CD4-positive, alpha-beta T cell treated with Interleukin-6 at 100 ng/mL for 8 hours (primary cell): Measurements from ENCODE around the gene NLRC5.
"Not testable (repeated sequence)": the region's sequence is repeated elsewhere in the genome, so short reads cannot be mapped to it uniquely, and the experiment has no call there.

Experiments used
- DNase-seq: peaks from one replicate; pipeline ENCODE4 v3.0.0-alpha.2; 2020; ENCODE audit warnings: mixed read lengths, low spot score

The NLRC5 gene

GRCh38 chr16:56983211-56983751 is 6.1 kb upstream of the NLRC5 start:
- no peak for DNase-seq

DNA sequence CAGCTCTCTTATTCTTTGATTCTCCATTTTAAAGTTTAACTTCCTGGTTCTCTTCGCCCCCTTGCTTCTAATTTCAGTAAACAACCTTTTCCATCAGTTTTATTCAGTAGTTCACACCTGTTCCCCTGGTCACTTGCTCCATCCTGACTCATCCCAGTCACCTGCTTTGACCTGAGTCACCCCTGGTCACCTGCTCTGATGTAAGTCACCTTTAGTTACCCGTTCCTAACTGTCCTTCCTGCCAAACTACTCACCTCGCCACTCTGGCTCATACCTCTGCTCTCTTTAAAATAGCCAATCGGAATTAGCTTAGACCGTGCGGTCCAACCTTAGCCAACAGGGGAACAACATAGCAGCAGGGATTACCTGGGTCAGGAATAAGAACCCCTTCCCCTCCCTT is 4.7 kb upstream of the NLRC5 start:
- no peak for DNase-seq

- no peak for DNase-seq
Observed at GRCh38 chr16:56985288-56985961, 3.9 kb upstream of the NLRC5 start.

- DNase-seq, result no peak
Observed at GRCh38 chr16:56985962-56986360, 3.4 kb upstream of the NLRC5 start.

DNA sequence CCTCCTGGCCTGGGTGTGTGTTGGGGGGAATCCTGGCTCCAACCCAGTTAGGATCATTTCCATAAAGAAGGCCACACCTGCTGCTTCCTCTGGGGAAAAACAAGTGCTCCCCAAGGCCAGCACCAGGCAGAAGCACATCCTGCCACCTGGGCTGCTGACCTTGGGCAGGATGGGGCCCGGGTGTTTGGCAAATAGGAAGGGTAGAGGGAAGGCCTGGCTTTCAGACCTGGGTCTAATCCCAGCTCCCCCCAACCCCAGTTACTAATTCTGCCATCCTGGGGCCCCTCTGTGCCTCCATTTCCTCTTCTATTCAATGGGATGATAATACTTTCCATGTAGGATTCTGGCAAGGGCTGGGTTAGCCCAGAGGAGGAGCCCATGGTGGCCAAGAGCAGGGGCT is 3.0 kb upstream of the NLRC5 start:
- DNase-seq, result no peak

GRCh38 chr16:56986908-56987307 is 2.4 kb upstream of the NLRC5 start:
- not testable (repeated sequence) for DNase-seq

GRCh38 chr16:56987692-56988091 is 1.7 kb upstream of the NLRC5 start:
- DNase-seq, result no peak

DNA sequence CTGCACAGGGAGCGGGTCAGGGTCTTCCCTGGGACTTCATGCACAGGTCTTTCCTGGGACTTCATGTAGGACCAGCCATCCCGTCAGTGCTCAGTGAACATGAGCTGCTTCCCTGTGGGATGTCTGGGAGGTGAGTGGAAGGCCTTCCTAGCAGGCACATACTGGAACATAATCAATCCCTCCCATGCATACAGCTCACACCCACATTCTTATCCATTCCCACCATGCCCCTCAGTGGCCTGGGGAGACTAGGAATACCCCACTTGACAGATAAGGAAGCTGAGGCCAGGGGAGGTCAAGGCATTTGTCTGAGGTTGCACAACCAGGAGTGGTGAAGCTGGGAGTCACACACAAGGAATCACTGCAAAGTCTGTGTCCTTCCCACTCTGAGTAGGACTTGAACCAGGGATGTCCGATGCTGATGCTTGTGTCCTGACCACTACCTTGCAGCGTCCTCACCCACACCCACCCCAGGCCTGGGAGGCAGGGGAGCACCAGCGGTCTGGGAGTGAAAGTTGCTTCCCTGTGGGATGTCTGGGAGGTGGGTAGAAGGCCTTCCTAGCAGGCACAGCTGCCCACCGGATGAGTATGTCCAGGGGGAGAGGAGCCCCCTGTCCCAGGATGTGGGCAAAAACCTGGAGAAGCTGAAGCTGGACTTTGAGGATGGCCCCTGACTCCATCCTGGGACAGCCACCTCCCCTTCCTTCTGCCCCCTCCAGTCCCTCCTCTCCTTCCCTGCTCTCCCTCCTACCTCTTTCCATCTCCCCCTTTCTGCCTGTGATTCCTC is 1.0 kb upstream of the NLRC5 start:
- DNase-seq, result no peak

DNA sequence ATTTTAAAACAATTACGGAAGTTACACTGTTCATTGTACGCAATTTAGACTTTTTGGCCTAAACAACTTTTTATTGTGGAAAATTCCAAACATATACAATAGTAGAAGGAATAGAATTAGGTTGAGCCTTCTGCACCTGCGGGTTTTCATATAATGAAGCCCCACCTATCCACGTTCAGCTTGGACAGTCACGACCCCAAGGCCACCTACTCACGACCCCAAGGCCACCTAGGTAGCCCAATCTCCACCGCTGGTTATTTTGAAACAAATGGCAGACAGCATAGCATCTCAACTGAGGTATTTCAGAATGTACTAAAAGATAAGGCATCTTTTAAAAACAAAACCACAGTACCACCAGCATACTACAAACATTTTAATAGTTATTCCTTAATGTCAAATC is 631 bp downstream of the NLRC5 start:
- DNase-seq, result no peak

GRCh38 chr16:56990407-56991286 is 1.3 kb downstream of the NLRC5 start:
- DNase-seq, result no peak

DNA sequence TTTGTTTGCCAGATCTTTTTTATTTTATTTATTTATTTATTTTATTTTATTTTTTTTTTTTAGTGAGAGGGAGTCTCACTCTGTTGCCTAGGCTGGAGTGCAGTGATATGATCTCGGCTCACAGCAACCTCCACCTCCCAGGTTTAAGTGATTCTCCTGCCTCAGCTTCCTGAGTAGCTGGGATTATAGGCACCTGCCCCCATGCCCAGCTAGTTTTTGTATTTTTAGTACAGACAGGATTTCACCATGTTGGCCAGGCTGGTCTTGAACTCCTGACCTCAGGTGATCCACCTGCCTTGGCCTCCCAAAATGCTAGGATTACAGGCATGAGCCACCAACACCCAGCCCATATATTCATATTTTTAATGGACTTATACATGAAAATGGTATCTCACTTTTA is 3.1 kb downstream of the NLRC5 start:
- DNase-seq, result not testable (repeated sequence)

DNA sequence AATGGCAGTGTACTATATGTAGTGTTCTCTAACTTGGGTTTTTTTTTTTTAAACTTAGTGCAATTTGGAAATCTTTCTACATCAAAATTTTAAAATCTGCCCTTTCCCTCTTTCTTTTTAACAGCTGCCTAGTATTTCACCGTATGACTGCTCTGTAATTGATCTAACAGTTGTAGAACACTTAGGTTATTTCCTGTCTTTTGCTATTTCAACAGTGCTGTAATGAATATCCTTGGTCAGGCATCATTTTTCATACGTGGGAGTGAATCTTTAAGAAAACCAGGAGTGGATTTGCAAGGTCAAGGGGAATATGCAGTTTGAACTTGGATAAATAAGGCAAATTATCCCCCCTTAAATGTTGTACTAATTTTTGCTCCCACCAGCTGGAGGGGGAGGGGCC is 3.8 kb downstream of the NLRC5 start:
- no peak for DNase-seq

DNA sequence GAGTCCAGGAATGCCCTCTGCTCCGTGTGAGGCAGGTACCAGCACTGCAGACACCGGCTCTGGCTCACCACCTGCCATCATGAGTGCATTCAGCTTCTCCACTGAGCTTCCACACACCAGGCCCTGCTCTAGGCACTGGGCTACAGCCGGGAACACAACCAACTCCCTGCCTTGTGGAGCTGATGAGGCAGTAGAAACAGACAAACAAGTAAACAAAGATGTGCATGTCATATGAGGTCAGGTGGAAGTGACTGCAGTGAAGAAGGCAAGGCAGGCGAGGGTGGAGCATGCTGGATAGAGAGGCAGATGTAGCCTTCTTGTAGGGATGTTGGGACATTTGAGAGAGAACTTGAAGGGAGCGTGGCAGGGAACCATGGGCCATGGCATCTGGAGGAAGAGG is 5.0 kb downstream of the NLRC5 start:
- DNase-seq, result no peak

GRCh38 chr16:56995136-56995805 is 5.9 kb downstream of the NLRC5 start:
- no peak for DNase-seq

GRCh38 chr16:56997264-56997663 is 7.9 kb downstream of the NLRC5 start:
- DNase-seq, result no peak

- DNase-seq, result no peak
Observed at GRCh38 chr16:56997931-56998330, 8.6 kb downstream of the NLRC5 start.

- DNase-seq, result no peak
Observed at GRCh38 chr16:56998352-56998751, 9.0 kb downstream of the NLRC5 start.

GRCh38 chr16:56998861-56999260 is 9.5 kb downstream of the NLRC5 start:
- DNase-seq, result no peak

DNA sequence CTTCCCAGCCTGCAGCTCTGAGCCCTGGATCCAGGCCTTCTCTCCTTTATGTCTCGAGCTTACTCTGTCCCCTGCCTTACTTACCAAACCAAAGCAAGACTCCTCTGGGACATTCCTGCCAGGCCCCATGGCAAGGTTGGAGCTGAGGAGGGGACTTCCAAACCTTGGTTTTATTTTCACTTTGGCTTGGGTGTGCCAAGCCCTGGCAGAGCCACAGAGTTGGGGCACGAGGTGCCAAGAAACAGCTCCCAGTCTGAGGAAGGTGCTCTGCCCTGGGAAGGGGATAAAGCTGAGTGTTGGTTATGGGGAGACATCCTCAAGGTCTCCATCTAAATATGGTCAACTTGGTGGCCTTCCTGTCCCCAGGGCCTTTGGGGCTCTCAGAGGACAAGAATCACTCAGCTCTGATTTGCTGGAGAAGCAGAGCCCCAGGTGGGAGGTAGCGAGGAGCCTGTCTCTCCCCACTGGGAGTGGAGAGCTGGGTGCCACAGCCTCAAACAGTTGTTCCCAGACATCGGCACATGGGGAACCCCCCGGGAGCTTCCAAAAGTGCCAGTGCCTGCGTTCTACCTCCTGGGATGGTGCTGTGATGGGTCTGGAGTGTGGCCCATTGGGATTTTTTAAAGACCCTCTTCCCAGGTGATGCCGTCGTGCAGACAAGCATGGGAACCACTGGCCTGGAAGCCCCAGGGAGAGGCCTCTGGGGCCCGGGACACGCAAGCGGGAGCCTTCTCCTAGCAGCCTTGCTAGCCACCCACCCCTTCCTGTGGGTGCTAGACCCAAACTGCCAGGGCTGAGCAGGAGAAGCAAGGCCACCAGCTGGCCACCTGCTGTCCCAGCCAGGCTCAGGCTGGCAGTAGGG is 10.3 kb downstream of the NLRC5 start:
- DNase-seq, result no peak

DNA sequence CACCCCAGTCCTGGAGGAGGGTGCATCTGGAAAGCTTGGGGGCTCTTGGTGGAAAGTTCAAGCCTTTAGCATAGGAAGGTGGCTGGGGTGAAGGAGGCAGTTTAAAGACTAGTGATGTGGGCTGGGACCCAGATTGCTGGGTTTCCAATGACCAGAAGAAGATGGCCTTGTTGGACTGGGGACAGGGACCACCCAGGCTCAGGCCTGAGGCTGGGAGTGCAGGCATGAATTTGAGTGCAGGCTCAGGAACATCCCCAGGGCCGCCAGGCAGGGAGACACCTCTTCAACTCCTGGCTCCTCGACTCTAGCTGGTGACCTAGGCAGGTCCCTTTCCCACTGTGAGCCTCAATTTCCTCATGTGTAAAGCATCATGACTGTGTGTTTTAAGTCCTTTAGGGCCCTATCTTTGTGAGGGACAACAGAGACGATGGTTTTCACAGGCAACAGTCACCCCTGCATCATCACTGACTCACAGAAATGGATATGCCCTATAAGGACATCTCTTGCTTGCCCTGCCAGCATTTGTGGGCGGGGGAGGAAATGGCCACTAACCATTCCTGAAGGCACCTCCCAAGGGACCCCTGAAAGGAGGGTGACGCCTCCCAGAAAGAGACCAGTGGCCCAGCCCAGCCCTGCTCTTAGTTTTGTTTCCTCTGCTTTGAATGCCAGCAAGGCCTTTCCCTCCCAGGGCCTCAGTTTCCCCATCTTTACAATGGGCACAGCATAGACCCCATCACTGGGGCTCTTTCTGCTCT is 11.1 kb downstream of the NLRC5 start:
- no peak for DNase-seq
